ENCODE measurements around the gene SCG2.

DNA sequence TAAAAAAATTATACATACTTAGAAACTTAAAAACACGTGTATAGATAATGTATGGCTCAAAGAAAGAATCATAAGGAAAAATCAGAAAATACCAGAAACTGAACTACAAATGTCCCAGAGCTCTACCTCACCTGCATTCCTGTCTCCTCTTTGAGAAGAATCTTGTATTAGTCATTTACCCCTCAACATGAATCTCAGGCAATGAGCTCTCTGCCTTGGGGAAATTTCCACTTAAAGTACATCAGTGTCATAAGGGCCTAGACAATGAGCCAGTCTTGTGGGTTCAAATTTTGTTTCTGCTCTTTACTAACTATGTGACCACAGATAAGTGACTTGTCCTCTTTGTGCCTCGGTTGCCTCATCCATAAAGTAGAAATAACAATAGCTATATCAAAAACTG is 40.1 kb downstream of the SCG2 start:
- TF ChIP-seq POLR2AphosphoS5 (IDR thresholded peaks at IDR 0.05; ENCODE audit: borderline replicate concordance, low read depth, low read length) (no peak), EZH2 (IDR thresholded peaks at IDR 0.05) (no peak), FOXP2 (optimal IDR thresholded peaks at IDR 0.05; ENCODE audit: control extremely low read depth, extremely low read length, insufficient read depth) (no peak)
